Mucosa of descending colon (tissue), 3 donors: Measurements from ENCODE around the gene MRPL42. TPM values are rescaled to one million over a fixed set of nuclear protein-coding genes. Genes with fewer than 3 reads are reported as not detected.
A peak's percentile ranks its signal among the peaks of the same experiment; 100 is the strongest.

Experiments used
- ATAC-seq: fragments of 200-7000 bp; cut with Tn5 transposase; one replicate; pipeline ENCODE4 v1.9.1; 2020; ENCODE audit warnings: mild to moderate bottlenecking, moderate library complexity
- DNase-seq, 3 donors: peaks; one replicate each; pipeline ENCODE4 v3.0.0-alpha.2; 2020
- H3K36me3 ChIP-seq: fragments of 200-600 bp; one replicate; pipeline ENCODE4 v1.8.0; 2021; ENCODE audit warnings: low read depth, mild to moderate bottlenecking
- H3K4me1 ChIP-seq: fragments of 200-600 bp; one replicate; pipeline ENCODE4 v1.8.0; 2021; ENCODE audit warnings: low read depth, mild to moderate bottlenecking
- H3K4me3 ChIP-seq: fragments of 200-600 bp; one replicate; pipeline ENCODE4 v1.8.0; 2021; ENCODE audit warnings: mild to moderate bottlenecking
- H3K9me3 ChIP-seq: fragments of 200-600 bp; one replicate; pipeline ENCODE4 v1.8.0; 2021; ENCODE audit warnings: mild to moderate bottlenecking
- intact Hi-C, 2 donors: fragments of 100-400 bp; cut with DNase I in 1 of 2; cut with micrococcal nuclease in 1 of 2; formaldehyde crosslinking; loops; one replicate each; pipeline versions ENCODE4 v1.11.0 to v1.11.1; 2022; cut with DNase I, micrococcal nuclease
- total RNA-seq, 3 donors: library from RNA; stranded (reverse); fragmentation: NEBNext Ultra II Directional in 2 of 3; extraction: Animal tissue kit (Norgen Biotek cat#: 25700) in 2 of 3; gene quantifications; one replicate each; pipeline versions ENCODE4 v1.2.1 to v1.2.4, GENCODE V29; 2021 to 2023
- TF ChIP-seq, protein P1 (sequence below): fragments of 200-600 bp; IDR thresholded peaks from one replicate; pipeline ENCODE4 v1.8.0; 2022; ENCODE audit warnings: antibody characterized with exemption, mild to moderate bottlenecking
- donor health status: DM: no; HTN: no; CAD: no; lungs with moderate emphysema.
- donor health status: DM: no; HTN: no; CAD: no.
- donor health status: DM: no; HTN: yes; CAD: no.

Gene MRPL42
- total RNA-seq, 3 donors from 2014 or later, result 51.3 to 62.4 (median 61.5) TPM

DNA sequence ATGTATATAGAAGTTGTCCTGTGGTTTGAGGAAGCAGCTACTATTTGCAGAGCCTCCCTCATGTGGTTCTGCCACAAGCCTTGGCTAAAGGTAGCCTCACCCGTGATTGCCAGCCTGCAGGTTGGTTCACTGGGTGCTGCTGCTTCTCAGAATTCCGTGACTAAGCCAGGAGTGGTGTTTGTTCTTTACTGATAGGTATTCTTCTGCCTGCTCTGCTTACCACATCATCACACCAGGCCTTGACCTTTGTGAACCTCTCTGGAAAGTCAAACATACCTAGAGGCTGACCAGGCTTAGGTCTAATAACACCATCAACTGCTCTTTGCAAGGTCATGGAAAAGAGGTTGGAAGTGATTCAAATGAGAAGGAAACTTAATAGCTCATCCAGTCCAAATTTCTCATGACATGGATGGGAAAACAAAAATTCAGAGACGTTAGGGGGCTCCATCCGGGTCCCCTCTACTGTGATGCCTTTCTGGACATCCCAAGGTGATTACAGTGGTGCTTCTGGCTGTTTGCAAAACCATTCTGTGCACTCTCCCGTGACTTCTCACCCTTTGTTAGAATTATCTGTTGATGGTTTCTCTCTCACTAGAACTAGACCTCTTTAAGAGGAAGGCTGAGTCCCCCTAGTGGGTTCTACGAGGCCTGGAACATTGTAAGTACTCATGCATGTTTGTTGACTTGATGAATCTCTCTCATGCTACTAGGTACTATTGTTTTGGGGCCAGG, 96.7 kb downstream of the MRPL42 start:
- DNase-seq (no peak), ATAC-seq (peak; percentile 80)
- intact Hi-C loops, result loop anchor here in 1 of 2 donors (10.0 kb wide), 2 partner anchors 511 to 541 kb away; no protein-coding TSS in a partner anchor
- TF ChIP-seq, protein P1, sequence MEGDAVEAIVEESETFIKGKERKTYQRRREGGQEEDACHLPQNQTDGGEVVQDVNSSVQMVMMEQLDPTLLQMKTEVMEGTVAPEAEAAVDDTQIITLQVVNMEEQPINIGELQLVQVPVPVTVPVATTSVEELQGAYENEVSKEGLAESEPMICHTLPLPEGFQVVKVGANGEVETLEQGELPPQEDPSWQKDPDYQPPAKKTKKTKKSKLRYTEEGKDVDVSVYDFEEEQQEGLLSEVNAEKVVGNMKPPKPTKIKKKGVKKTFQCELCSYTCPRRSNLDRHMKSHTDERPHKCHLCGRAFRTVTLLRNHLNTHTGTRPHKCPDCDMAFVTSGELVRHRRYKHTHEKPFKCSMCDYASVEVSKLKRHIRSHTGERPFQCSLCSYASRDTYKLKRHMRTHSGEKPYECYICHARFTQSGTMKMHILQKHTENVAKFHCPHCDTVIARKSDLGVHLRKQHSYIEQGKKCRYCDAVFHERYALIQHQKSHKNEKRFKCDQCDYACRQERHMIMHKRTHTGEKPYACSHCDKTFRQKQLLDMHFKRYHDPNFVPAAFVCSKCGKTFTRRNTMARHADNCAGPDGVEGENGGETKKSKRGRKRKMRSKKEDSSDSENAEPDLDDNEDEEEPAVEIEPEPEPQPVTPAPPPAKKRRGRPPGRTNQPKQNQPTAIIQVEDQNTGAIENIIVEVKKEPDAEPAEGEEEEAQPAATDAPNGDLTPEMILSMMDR, result no peak
- Histone ChIP-seq H3K4me1 (peaks cover 1% of the 10 kb centered on the region), H3K4me3 (no peak overlapping the region), H3K9me3 (peaks cover 7% of the 10 kb centered on the region), H3K36me3 (no peaks in the 10 kb centered on the region)

DNA sequence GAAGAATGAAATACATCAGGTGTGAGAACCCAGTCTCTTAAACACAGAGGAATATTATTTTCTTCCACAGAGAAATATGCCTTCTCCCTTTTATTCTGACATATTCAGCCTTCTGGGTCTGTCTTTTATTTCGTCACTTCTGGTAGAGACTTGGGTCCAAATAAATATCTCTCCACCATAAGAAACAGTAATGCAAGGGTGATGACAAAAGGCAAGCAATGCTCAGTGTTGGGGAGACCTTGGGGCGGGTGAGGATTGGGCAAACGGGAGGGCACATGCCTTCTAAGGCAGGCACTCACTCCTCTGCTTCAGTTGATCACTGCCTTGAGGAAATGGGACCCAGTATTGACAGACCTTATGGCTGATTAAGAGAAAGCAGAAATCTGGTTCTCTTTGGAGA, 98.4 kb downstream of the MRPL42 start:
- DNase-seq (no peak), ATAC-seq (no peak)
- peaks cover 3% of the 10 kb centered on the region for H3K9me3 ChIP-seq
- no peaks in the 10 kb centered on the region for H3K36me3 ChIP-seq
- peaks cover 6% of the 10 kb centered on the region for H3K4me1 ChIP-seq
- TF ChIP-seq, protein P1, result no peak
- intact Hi-C loops, result loop anchor here in 1 of 2 donors (10.0 kb wide), 2 partner anchors 509 to 539 kb away; no protein-coding TSS in a partner anchor
- H3K4me3 ChIP-seq, result no peak overlapping the region

Other genes starting within 250 kb of the MRPL42 start
- 100 to 1,000 TPM in 2 of 3 donors, 10 to 100 TPM in 1; 76.9 to 136 (median 121) TPM for gene NUDT4, start 89.6 kb upstream of the MRPL42 start, total RNA-seq
- 10 to 100 TPM; 65.5 to 92.2 (median 81.3) TPM for gene UBE2N, start 25.6 kb upstream of the MRPL42 start, total RNA-seq
- gene SOCS2, start 105.2 kb downstream of the MRPL42 start, total RNA-seq, result 10 to 100 TPM; 23.3 to 40.7 (median 27.6) TPM
- 10 to 100 TPM; 18.4 to 27.9 (median 22.7) TPM for gene CRADD, start 209.9 kb downstream of the MRPL42 start, total RNA-seq